Activated CD4-positive, CD25-positive, alpha-beta regulatory T cell treated with anti-CD3 and anti-CD28 coated beads, Interleukin-2, amount 50 U/mL, for 24 hours (primary cell): Measurements from ENCODE around the gene NHERF1.

Experiments
- ATAC-seq, 2 donors: fragments of 150-1000 bp; cut with Tn5 transposase; one replicate each; pipeline ENCODE4 v1.10.0; 2021; ENCODE audit warnings: mild to moderate bottlenecking in 1 of 2, moderate library complexity in 1 of 2

The NHERF1 gene

DNA sequence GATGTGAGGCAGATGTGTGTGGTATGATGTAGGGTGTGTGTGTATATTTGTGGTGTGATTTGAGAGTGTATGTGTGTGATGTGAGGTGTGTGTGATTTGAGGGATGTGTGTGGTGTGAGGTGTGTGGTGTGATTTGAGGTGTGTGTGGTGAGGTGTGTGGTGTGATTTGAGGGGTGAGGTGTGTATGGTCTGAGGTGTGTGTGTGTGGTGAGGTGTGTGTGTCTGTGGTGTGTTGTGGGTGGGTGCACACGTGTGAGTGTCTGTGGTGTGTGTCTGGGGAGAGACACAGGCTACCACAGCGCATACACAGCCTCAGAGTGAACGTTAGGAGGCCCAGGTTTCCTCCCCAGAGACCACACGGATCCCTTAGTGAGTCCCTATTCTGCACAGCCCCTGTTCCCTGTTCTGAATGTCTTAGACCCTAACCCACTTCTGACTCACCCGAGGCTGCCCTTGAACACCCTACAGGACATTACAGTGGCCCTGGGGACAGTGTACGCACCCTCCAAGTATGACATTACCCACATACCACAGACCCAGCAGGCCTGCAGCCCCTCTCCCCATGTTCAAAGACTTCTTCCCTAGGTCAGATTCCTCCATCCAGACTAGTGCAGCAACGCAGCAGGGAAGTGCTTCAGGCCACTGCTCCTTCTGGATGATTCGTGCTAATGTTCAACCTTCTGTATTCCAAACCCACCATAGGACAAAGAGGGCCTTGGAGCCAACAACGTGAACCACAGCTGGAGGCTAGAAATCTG is 14.9 kb upstream of the NHERF1 start:
- no peak for ATAC-seq

DNA sequence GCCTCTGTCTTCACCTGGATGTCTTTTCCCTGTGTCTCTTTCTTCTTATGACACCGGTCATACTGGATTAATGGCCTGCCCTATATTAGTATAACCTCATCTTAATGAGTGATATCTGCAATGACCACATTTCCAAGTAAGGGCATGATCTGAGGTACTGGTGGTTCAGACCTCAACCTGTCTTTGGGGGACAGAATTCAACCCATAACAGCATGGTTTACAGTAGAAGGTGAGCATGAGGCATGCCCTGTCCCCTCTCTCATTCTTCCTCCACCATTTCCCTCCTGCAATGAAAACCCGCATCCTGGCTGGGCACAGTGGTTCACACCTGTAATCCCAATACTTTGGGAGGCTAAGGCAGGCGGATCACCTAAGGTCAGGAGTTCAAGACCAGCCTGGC is 14.2 kb upstream of the NHERF1 start:
- no peak for ATAC-seq

DNA sequence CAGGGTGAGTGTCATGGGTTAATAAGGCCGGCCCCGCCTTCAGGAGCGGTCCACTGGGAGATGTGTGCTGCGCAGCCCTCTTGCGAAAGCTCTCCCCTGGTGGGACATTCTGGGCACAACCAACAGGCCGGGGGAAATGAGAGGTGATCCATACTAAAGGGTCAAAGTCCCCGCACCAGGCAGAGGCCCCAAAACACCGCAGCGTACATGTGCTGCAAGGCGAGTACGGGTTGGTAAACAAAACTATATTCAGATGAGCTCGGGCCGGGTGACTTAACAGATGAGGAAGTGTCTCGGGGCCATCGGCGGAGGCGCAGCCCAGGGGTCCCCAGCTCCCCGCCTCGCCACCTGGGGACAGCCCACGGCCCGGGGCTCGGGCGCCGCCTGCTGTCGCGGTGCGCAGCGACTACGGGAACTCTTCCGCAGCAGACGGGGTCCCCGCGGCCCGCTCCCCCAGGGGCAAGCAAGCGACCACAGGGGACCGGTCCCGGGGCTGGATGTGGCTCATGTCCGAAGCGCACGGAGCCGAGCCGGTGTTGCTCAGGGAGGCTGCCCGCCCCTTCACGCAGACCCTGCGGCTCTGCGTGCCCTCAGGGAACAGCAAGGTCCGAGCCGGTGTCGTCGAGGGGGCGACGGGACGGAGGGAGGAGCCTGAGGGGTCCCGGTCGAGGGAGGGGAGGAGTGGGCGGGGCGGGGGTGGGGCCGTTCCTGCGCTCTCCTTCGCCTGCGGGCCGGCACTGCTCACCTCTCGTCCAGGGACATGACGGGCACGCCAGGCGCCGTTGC is 11.7 kb upstream of the NHERF1 start, which contains the start of gene RAB37:
Gene RAB37, plus strand, starts transcription at position 744 of the 786 bp plus-strand sequence. Its CDS starts 17 bp downstream, at position 761.
- peak; percentile 24 to 26 for ATAC-seq

DNA sequence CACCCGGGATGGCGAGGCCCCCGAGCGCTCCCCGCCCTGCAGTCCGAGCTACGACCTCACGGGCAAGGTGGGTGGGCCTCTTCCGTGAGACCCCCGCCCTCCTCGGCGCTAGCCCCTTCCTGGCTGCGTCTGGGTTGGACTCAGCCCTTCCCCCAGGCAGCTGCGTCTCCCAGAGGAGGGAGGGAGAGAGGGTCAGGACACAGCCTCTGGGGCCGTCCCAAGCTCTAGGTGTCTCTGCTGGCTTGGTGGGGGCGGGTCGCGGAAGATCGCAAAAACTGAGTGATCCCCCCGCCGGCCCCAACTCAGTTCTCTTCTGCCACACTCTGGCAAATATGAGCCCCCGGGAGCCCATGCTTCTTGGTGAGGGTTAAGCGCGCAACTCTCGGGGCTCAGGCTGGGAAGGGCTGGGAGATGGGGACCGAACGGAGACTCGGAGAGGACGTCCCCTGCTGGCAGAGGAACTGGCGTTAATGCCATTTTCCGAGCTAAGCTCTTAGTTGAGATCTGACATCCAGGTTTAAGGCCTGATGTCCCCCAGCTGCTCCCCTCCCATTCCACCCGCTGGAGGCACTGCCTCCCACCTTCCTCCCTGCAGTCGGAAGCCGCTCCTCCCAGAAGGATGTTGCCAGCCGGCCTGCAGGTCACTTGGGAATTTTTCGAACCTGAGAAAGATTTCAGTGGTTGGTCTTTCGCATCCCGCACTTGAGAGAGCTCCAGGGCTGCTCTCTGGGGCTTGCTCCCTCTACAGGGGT is 11.0 kb upstream of the NHERF1 start:
- peak; percentile 12 to 18 for ATAC-seq

DNA sequence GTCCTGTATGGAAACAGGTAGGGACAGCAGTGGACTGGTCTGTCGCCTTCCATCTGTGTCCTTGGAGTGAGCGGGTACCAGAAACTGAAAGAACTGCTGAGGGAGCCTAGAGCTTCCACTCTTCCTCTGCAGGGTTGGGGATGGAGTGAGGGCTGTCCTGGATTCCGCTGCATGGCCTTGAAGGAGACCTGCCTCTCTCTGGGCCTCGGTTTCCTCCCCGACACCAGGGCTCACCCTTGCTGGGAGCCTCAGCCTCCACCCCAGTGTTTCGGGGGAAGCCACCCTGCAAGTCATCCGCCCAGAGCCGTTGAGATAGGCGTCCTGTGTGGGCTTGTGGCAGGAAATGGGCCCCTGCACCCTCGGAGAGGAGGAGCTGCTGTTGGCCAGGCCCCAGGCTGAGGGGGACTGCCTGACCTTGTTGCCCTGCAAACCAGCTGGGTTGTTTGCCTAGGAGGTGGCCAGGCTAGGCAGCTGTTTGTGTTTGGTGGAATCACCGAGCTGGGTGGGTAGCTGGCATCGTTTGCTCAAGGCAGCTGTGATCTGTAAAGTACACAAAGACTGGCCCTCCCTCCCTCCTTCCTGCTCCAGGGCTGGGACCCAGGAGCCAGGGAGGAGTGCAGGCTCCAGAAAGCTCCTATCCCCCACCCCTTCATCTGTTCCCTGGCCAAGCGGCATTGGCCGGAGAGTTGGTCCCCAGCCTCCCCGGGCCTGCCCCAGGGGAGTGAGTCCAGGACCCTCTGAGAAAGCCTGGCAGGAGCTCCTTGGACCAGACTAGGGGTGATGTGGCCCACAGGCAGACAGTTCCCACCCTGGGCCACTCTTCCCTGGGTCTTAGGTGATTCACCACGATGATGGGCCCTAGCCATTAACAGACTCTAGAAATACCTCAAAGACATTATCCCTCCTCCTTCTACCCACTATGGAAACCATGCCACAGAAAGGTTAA is 10.1 kb upstream of the NHERF1 start:
- peak; percentile 77 to 83 for ATAC-seq

DNA sequence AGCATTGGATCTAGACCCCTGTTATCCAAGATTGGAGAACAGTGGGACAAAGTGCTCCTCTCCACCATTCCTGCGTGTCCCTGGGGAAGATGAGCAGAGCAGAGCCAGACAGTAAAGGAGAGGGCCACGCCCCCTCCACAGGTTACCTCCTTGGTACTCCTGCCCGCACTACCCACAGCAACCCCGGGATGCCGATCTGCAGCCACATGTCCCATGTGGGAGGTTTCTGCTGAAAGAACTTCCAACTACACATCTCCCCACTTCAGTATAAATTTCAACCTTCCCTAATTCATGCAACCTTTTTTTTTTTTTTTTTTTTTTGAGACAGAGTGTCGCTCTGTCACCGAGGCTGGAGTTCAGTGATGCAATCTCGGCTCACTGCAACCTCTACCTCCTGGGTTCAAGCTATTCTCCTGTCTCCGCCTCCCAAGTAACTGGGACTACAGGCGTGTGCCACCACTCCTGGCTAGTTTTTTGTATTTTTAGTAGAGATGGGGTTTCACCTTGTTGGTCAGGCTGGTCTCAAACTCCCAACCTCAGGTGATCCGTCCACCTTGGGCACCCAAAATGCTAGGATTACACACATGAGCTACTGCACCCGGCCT is 9.1 kb upstream of the NHERF1 start:
- no peak for ATAC-seq

DNA sequence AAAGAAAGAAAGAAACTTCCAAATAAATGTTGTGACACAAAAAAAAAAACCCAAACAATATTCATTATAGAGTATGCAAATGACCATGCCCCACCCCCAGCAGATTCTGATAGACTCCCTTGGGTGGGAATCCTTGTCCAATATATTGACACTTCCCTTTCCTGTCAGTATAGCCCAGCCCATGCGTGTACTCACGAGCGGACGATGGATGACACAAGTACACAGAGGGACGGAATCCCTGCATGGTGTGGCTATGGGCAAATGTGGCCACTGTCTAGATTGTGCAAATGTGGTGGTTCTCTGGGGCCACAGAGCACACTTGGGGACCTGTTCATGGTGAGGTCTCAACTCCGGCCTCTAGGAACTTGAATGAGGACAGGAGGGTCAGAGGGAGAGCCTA is 8.3 kb upstream of the NHERF1 start:
- no peak for ATAC-seq

DNA sequence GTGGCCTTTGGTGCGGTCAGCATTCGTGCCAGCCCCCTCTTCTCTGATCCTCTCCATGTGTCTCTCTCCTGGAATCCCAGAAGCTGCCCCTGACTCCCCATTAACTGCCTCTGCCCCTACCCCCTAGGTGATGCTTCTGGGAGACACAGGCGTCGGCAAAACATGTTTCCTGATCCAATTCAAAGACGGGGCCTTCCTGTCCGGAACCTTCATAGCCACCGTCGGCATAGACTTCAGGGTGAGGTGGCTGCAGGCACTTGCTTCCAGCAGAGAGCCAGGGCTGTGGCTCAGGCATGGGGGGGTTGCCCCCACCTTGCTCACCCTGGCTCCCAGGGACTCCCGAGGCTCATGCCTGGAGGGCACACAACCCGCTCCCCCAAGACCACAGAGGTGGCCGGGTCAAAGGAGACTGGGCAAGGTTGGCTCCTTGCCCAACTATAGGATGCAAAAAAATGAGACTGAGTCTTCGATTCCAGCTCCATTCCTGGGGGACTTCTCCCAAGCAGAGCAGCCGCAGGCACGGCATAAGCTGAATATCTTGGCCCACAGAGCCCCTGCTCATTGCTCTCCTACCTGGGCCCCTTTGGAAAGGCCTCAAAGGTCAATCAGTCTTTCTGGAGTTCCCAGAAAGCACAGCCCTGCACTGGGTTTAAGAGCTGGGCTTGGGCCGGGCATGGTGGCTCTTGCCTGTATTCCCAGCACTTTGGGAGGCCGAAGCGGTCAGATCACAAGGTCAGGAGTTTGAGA is 7.6 kb upstream of the NHERF1 start:
- ATAC-seq, result no peak

DNA sequence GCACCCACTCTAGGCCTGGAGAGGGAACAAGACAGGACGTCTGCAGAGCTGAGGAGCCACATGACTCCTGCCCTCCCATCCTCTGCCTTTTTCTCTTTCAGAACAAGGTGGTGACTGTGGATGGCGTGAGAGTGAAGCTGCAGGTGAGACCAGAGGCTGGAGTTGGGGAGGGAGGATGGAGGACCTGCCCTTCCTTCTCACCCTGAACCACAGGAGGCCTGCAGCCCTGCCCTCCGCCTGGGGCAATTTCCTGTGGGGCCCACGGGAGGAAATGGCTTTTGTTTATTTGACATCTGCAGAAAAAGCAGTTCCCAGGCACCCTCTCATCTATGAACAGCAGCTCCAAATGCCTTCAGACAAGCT is 6.3 kb upstream of the NHERF1 start:
- ATAC-seq, result peak; percentile 10 to 12

DNA sequence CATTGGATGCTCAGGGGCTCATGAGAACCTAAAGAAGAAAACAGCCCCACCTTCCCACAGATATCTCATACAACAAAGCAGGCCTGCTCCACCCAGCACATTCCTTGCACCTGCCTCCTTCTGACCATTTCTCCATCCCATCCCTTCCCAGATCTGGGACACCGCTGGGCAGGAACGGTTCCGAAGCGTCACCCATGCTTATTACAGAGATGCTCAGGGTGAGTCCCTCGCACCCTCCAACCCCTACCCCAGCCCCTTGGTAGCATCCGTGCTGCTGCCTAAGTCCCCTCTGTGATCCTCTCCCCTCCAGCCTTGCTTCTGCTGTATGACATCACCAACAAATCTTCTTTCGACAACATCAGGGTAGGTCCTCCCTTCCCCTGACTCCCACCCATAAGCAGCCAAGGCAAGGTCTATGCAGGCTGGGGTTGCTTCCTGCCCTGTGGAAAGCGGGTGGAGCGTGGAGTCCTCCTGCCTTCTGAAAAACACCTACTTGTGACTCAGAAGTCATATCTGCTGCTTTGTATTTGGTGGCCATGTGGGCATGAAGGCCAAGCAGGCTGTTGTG is 5.4 kb upstream of the NHERF1 start:
- ATAC-seq, result no peak

DNA sequence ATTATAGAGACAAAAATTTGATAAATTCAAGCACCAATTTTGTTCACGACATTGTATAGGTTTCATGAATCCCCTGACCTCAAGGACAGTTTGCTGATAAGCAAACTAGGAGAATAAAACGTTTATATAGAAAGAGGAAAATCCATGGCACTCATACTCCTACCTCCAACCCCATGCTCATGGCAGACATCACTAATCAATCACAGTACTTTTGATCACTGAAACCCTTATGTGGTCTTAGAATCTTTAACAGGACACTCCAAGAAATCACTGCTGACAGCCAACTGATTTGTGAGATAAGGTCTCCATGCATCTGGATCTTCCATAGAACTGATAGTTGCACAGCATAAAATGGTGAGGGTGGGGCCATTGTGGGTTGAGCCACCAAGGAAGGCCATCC is 4.7 kb upstream of the NHERF1 start:
- ATAC-seq, result no peak

DNA sequence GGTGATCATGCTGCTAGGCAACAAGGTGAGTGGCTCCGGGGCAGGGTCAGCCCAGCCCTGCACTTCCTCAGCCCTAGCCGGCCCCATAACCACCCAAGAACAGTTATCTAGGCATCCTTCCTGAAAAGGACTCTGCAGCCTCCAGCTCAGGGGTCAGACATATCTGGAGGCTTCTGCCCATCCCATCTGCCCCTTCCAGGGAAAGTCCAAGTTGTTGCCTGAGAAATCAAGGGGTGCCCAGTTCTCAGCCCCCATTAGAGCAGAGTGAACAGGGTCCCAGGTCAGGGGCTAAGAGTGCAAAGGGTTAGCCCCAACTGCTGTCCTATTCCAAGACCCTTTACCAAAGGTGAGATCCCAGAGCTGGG is 4.1 kb upstream of the NHERF1 start:
- no peak for ATAC-seq

DNA sequence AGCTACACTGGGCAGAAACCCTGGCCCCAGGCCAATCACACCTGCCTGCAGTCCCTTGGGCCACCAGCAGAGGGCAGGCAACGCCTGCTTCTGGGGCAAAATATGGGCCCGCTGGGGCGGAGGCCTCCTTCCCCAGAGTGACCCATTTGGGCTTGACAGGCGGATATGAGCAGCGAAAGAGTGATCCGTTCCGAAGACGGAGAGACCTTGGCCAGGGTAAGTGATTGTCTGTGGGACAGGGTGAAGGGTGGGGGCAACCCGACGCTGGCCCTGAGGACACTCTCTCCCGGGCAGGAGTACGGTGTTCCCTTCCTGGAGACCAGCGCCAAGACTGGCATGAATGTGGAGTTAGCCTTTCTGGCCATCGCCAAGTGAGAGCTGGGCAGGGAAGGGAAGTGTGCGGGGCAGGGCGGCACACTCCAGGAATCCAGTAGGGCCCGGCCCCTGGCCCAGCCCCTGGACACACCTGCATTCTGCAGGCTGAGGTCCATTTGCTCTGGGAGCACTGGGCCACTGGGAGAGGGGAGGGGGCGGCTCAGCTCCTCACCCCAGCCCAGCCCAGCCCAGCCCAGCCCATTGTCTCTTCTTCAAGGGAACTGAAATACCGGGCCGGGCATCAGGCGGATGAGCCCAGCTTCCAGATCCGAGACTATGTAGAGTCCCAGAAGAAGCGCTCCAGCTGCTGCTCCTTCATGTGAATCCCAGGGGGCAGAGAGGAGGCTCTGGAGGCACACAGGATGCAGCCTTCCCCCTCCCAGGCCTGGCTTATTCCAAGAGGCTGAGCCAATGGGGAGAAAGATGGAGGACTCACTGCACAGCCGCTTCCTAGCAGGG is 3.5 kb upstream of the NHERF1 start:
- ATAC-seq, result peak; percentile 14 to 19

DNA sequence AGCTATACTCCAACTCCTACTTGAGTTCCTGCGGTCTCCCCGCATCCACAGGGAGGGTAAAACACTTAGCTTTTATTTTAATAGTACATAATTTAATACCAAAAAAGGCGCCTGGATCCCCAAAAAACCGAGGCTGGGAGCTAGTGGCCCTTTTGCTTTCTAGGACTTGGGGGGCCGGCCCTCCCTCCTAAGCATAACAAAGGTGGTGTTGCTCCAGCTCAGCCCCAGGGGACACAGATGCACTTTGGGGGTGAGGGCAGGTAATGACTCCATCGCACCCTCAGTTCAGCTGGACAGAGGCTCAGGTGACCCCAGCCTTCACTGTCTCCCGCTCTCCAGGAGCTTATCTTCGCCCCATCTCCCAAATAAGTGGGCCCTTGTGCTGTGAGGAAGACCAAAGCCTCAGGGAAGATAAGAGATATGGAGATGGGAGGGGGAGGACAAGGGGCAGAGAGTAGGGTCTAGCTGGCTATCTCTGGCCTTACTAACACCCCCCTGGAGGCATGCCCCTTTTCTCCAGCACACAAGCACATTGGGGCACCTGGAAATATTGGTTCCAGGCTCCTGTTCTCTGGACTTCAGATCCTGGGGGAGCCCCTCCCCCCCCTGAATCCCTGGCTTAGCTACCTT is 2.8 kb upstream of the NHERF1 start:
- no peak for ATAC-seq

DNA sequence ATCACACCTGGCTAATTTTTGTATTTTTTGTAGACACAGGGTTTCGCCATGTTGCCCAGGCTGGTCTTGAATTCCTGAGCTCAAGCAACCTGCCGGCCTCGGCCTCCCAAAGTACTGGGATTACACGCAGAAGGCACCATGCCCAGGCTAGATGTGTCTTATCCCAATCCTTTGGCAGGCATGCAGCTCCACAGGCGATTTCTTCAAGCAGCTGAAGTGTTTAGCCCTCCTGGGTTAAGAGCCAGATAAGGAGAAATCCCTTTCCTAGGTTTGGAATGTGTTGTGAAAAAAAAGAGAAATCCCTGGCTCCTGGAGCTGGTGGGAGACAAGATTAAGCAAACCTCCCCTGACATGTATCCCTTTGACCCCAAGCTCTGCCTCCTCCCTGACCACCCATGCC is 2.1 kb upstream of the NHERF1 start:
- no peak for ATAC-seq

DNA sequence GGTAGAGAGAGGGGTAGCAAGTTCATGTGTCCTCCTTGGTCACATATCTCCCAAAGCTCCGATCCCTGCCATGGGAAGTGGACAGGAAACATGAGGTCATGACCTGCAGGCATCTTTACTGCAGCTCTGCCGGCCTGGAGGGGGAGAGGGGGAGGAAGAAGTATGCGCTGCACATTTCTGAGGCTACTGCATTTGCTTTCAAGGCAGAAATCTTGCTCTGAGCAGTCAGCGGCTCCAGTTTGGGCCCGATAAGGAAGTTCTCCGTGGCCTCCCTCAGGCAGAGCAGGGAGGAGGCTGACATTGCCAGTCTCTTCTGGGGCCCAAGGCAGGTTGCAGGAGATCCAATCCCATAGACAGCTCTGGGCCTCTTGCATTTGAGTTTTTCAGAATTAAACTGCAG is 1.5 kb upstream of the NHERF1 start:
- no peak for ATAC-seq

DNA sequence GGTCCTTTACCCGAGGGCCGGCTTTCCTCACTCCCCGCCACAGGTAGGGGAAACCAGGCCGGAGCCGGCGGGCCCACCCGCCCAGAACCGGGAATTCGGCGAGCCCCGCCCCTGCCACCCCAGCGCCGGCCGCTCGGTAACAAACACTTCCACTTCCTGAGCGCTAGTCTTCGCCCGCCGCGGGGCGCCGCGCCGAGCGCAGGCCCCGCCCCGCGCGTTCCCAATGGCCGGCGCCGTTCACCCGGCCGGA is 224 bp upstream of the NHERF1 start:
- ATAC-seq, result no peak

DNA sequence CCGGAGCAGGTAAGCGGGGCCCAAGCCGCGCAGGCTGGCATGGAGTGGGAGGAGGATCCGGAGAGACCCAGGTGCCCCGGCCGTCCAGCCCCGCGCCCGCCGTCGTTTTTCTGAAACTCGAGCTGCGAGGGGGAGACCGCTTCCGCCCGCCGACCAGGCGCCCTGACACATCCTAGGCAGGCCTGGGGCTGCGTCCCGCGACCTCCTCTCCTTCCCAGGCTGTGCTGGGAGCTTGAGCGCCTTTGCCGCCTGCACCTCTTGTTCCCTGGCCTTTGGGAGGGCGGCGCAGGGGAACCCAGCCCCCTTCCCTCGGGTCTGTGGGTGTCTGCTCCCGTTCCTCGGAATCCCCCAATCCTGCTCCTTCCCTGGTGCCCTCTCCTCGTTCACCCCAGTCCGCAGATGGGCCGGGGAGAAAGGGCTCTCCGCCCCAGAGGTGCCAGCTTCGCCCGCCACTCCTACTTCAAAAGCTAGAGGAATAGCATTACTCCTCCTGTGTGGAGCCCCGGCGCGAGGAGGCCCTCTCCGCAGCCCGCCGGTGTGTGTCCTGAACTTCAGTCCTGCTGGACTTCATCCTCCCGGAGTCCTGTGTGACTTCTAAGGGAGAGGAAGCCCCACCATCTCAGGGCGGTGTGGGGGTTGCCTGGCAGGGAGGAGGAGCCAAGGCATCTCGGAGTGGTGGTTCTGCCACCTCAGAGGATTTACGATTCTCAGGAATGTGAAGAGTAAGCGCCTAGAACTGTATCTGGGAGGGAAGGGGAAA is 1.0 kb downstream of the NHERF1 start:
- peak; percentile 2 to 10 for ATAC-seq

DNA sequence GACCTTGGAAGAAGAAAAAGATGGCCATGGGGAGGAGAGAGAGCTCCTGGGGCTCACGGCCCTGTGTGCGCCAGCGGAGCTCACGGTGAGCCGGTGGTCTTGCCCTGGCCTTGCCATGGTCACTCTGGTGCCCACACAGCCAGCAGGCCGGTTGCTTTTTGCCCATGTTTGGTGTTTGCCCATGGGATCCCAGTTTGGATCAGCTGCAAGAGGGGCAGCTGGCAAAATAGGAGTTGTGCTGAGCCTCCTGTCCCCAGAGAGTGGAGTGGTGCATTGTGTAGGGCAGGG is 1.6 kb downstream of the NHERF1 start:
- ATAC-seq, result no peak
